ENCODE results near the gene STAT5B. TPM values are rescaled to one million over a fixed set of nuclear protein-coding genes. Genes with fewer than 3 reads are reported as not detected.
A peak's percentile ranks its signal among the peaks of the same experiment; 100 is the strongest.

The STAT5B gene
- total and polyA plus RNA-seq, 2 of the 13 experiments (the other 11 are each of a cell fraction or from before 2014, with no cell fraction given) = 21.0 to 42.8 TPM

GRCh38 chr17:42180411-42180921 lies 95.7 kb downstream of the STAT5B start (continued):
- TF ChIP-seq HIC2 (CRISPR knock-in tag; IDR thresholded peaks at IDR 0.05; ENCODE audit: low read depth) (no peak), ZNF564 (CRISPR knock-in tag; IDR thresholded peaks at IDR 0.05) (0 out of 2 replicates have a peak, but pooled peaks have one; percentile 50), ZBTB26 (CRISPR knock-in tag; IDR thresholded peaks at IDR 0.05; ENCODE audit: borderline replicate concordance) (no peak), ZKSCAN8 (CRISPR knock-in tag; IDR thresholded peaks at IDR 0.05; ENCODE audit: borderline replicate concordance) (no peak), MTA1 (CRISPR knock-in tag; IDR thresholded peaks at IDR 0.05; ENCODE audit: borderline replicate concordance) (no peak), ZNF281 (CRISPR knock-in tag; IDR thresholded peaks at IDR 0.05; ENCODE audit: borderline replicate concordance) (no peak), IKZF5 (CRISPR knock-in tag; IDR thresholded peaks at IDR 0.05) (no peak), XBP1 (CRISPR knock-in tag; IDR thresholded peaks at IDR 0.05) (no peak), MLX (CRISPR knock-in tag; IDR thresholded peaks at IDR 0.05) (no peak), ZNF232 (CRISPR knock-in tag; IDR thresholded peaks at IDR 0.05; ENCODE audit: borderline replicate concordance) (no peak), ZNF775 (CRISPR knock-in tag; IDR thresholded peaks at IDR 0.05; ENCODE audit: borderline replicate concordance) (no peak), NCOA5 (CRISPR knock-in tag; IDR thresholded peaks at IDR 0.05) (no peak), NFIC (IDR thresholded peaks at IDR 0.05; ENCODE audit: low read length) (no peak), EHMT2 (IDR thresholded peaks at IDR 0.05; ENCODE audit: borderline replicate concordance, low read depth, low read length) (peak; percentile 59), CBX5 (CRISPR knock-in tag; IDR thresholded peaks at IDR 0.05; ENCODE audit: borderline replicate concordance) (no peak; the same call in 1 of the 2 replicates), ZNF800 (CRISPR knock-in tag; IDR thresholded peaks at IDR 0.05) (0 out of 2 replicates have a peak, but pooled peaks have one; percentile 12), CEBPB (IDR thresholded peaks at IDR 0.05; ENCODE audit: borderline replicate concordance, low read depth, low read length) (no peak), NFATC3 (CRISPR knock-in tag; IDR thresholded peaks at IDR 0.05) (no peak)
